ENCODE results near the gene PTPRM. TPM values are rescaled to one million over a fixed set of nuclear protein-coding genes. Genes with fewer than 3 reads are reported as not detected.

PTPRM gene
- total RNA-seq, 4 donors from 2014 or later = 170 to 198 (median 182) TPM

DNA sequence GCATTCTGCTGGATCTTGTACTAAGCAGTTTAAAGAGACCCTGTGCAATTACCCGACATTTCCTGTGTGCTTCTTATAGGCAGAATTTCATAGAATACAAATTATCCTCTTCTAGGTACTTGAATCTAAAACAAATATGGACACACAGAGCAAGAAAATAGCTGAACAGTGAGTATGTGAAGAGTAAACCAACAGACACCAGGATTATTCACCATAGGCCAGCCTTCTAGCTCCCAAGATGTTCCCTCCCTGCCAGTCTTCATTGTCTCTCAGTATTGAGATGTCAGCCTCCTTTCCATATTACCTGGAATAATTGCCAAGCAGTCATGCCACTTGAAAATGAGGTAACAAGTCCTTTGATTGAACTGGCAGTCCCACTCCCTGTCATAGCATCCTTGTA is 187.1 kb downstream of the PTPRM start:
- intact Hi-C loops (cut with DNase I) = no loop called here
- WGBS, 2 donors = 67 to 80% methylated on average over 1 of the region's 1 CpG
- peaks cover 52 to 89% of the 10 kb centered on the region in 2 donors for H3K4me1 ChIP-seq

GRCh38 chr18:7754725-7755181 is 187.6 kb downstream of the PTPRM start:
- TF ChIP-seq POLR2A (IDR thresholded peaks at IDR 0.05) = peak in 1 of 2 donors; percentile 27
- TF ChIP-seq, protein P1, sequence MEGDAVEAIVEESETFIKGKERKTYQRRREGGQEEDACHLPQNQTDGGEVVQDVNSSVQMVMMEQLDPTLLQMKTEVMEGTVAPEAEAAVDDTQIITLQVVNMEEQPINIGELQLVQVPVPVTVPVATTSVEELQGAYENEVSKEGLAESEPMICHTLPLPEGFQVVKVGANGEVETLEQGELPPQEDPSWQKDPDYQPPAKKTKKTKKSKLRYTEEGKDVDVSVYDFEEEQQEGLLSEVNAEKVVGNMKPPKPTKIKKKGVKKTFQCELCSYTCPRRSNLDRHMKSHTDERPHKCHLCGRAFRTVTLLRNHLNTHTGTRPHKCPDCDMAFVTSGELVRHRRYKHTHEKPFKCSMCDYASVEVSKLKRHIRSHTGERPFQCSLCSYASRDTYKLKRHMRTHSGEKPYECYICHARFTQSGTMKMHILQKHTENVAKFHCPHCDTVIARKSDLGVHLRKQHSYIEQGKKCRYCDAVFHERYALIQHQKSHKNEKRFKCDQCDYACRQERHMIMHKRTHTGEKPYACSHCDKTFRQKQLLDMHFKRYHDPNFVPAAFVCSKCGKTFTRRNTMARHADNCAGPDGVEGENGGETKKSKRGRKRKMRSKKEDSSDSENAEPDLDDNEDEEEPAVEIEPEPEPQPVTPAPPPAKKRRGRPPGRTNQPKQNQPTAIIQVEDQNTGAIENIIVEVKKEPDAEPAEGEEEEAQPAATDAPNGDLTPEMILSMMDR (IDR thresholded peaks at IDR 0.05) = no peak
- no peaks in the 10 kb centered on the region for H3K27me3 ChIP-seq
- 47 to 55% methylated on average over 5 to 7 of the region's 7 CpGs for WGBS, 2 donors
- peak; percentile 56 to 65 for DNase-seq
- H3K4me1 ChIP-seq = peaks cover 47 to 88% of the 10 kb centered on the region in 2 donors
- peak overlapping the region; percentile 16 to 74 (median 61) for H3K27ac ChIP-seq
- H3K4me3 ChIP-seq (replicated peaks in 1 of 3) = no peak overlapping the region
- no peaks in the 10 kb centered on the region for H3K36me3 ChIP-seq
- intact Hi-C loops (cut with DNase I) = no loop called here
- H3K9me3 ChIP-seq = no peaks in the 10 kb centered on the region

More for the DNA sequence above, 187.1 kb downstream of the PTPRM start:
- Histone ChIP-seq H3K27me3 (no peaks in the 10 kb centered on the region), H3K9me3 (no peaks in the 10 kb centered on the region), H3K4me3 (replicated peaks in 1 of 3) (no peak overlapping the region), H3K36me3 (no peaks in the 10 kb centered on the region), H3K27ac (peak overlapping the region in 2 of 3 donors; percentile 61 to 74)
- TF ChIP-seq POLR2A (IDR thresholded peaks at IDR 0.05) = no peak
- TF ChIP-seq, protein P1 (IDR thresholded peaks at IDR 0.05) = no peak
- no peak for DNase-seq

- H3K36me3 ChIP-seq = no peaks in the 10 kb centered on the region
- no peaks in the 10 kb centered on the region for H3K27me3 ChIP-seq
- intact Hi-C loops (cut with DNase I) = no loop called here
- H3K4me3 ChIP-seq (replicated peaks in 1 of 3) = no peak overlapping the region
- no peaks in the 10 kb centered on the region for H3K9me3 ChIP-seq
- no peak for TF ChIP-seq POLR2A (IDR thresholded peaks at IDR 0.05)
- TF ChIP-seq, protein P1 (IDR thresholded peaks at IDR 0.05) = peak in 4 of 6 experiments; percentile 26 to 42 (median 35)
- H3K4me1 ChIP-seq = peaks cover 45 to 94% of the 10 kb centered on the region in 2 donors
- 74 to 76% methylated on average over 4 of the region's 4 CpGs for WGBS, 2 donors
- DNase-seq = no peak
- H3K27ac ChIP-seq = peak overlapping the region in 2 of 3 donors; percentile 61 to 74
These were observed 188.8 kb downstream of the PTPRM start for GRCh38 chr18:7755753-7756475.

DNA sequence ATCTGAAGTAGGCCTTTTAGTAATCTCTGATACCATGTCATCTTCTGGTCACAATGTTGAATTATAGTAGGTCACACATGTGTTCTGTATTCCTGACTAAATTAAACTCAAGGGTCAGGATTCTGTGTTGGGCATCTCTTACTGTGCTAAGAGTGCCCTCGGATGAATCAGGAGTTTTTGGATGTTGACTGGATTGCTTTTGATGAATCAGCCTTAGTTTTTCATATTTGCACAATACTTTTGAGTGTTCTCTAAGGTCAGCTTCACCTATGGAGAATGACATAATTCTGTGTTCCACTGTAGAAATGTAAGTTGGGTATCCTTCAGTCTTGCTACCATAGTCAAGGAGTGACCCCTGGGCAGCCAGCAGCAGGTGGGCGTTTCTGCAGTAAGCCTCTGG is 190.1 kb downstream of the PTPRM start:
- no peak for DNase-seq
- no peak for TF ChIP-seq POLR2A (IDR thresholded peaks at IDR 0.05)
- TF ChIP-seq, protein P1 (IDR thresholded peaks at IDR 0.05) = no peak
- H3K4me3 ChIP-seq (replicated peaks in 1 of 3) = no peak overlapping the region
- intact Hi-C loops (cut with DNase I) = no loop called here
- no peaks in the 10 kb centered on the region for H3K27me3 ChIP-seq
- WGBS, 2 donors = 92 to 96% methylated on average over 2 of the region's 2 CpGs
- H3K9me3 ChIP-seq = no peaks in the 10 kb centered on the region
- H3K27ac ChIP-seq = peak overlapping the region in 2 of 3 donors; percentile 6 to 79
- peaks cover 45 to 95% of the 10 kb centered on the region in 2 donors for H3K4me1 ChIP-seq
- H3K36me3 ChIP-seq = no peaks in the 10 kb centered on the region

- intact Hi-C loops (cut with DNase I) = no loop called here
These were observed 191.6 kb downstream of the PTPRM start for GRCh38 chr18:7758764-7759163.

More at GRCh38 chr18:7758764-7759163, 191.6 kb downstream of the PTPRM start:
- no peaks in the 10 kb centered on the region for H3K27me3 ChIP-seq
- no peaks in the 10 kb centered on the region for H3K36me3 ChIP-seq
- WGBS, 2 donors = 46 to 53% methylated on average over 2 of the region's 2 CpGs
- no peak for DNase-seq
- peaks cover 55 to 98% of the 10 kb centered on the region in 2 donors for H3K4me1 ChIP-seq
- no peak overlapping the region for H3K4me3 ChIP-seq (replicated peaks in 1 of 3)
- no peaks in the 10 kb centered on the region for H3K9me3 ChIP-seq
- TF ChIP-seq POLR2A (IDR thresholded peaks at IDR 0.05) = no peak
- TF ChIP-seq, protein P1 (IDR thresholded peaks at IDR 0.05) = no peak
- peak overlapping the region in 2 of 3 donors; percentile 79 to 92 for H3K27ac ChIP-seq
